Activated CD8-positive, alpha-beta memory T cell treated with anti-CD3 and anti-CD28 coated beads, Interleukin-2, amount 10 ng/mL, durations not matched to agents 7 days and 5 days (primary cell): ENCODE measurements around the gene CRIM1. TPM values are rescaled to one million over a fixed set of nuclear protein-coding genes. Genes with fewer than 3 reads are reported as not detected.

Source experiments
- ATAC-seq: fragments of 150-1000 bp; cut with Tn5 transposase; one replicate; pipeline ENCODE4 v1.10.0; 2021; ENCODE audit warnings: moderate library complexity
- CTCF ChIA-PET: fragments of 350-600 bp; sonication (Branson Sonifier 250); formaldehyde crosslinking; loops from one replicate; lab custom pipeline; 2021; ENCODE audit warnings: antibody characterized with exemption; lab: Charles Lee
- DNase-seq: peaks from one replicate; pipeline ENCODE4 v3.0.0-alpha.2; 2020
- H3K27ac Mint-ChIP-seq: one replicate; pipeline ENCODE4 v1.8.0; 2021; ENCODE audit warnings: mild to moderate bottlenecking, mixed read lengths
- H3K27me3 Mint-ChIP-seq: one replicate; pipeline ENCODE4 v1.8.0; 2021; ENCODE audit warnings: mixed read lengths
- H3K36me3 Mint-ChIP-seq: one replicate; pipeline ENCODE4 v1.8.0; 2021; ENCODE audit warnings: mild to moderate bottlenecking, mixed read lengths
- H3K4me1 Mint-ChIP-seq: one replicate; pipeline ENCODE4 v1.8.0; 2021; ENCODE audit warnings: mixed read lengths
- H3K4me3 Mint-ChIP-seq: one replicate; pipeline ENCODE4 v1.8.0; 2021; ENCODE audit warnings: mild to moderate bottlenecking, moderate library complexity, mixed read lengths
- H3K9me3 Mint-ChIP-seq: one replicate; pipeline ENCODE4 v1.8.0; 2022; ENCODE audit warnings: low read depth, mixed read lengths
- total RNA-seq, 2 experiments: library from RNA; stranded (reverse); gene quantifications; one replicate each; pipeline ENCODE4 v1.2.3, GENCODE V29; 2021

CRIM1 gene
- total RNA-seq, 2 experiments from 2014 or later = 12.6 to 17.6 TPM

GRCh38 chr2:36476411-36476810 lies 120.8 kb downstream of the CRIM1 start:
- H3K4me1 Mint-ChIP-seq = no peaks in the 10 kb centered on the region
- DNase-seq (no peak), ATAC-seq (no peak)
- H3K36me3 Mint-ChIP-seq = peaks cover 24% of the 10 kb centered on the region
- H3K27ac Mint-ChIP-seq = no peak overlapping the region
- no peak overlapping the region for H3K4me3 Mint-ChIP-seq
- H3K9me3 Mint-ChIP-seq = peaks cover 13% of the 10 kb centered on the region
- no peaks in the 10 kb centered on the region for H3K27me3 Mint-ChIP-seq
- CTCF ChIA-PET = no interaction called here

- Mint-ChIP-seq H3K36me3 (peaks cover 24% of the 10 kb centered on the region), H3K27ac (no peak overlapping the region), H3K9me3 (peaks cover 13% of the 10 kb centered on the region), H3K27me3 (no peaks in the 10 kb centered on the region), H3K4me1 (no peaks in the 10 kb centered on the region), H3K4me3 (no peak overlapping the region)
- no peak for ATAC-seq
- CTCF ChIA-PET = no interaction called here
- DNase-seq = no peak
Observed at GRCh38 chr2:36477315-36477714, 121.7 kb downstream of the CRIM1 start.

- ATAC-seq (no peak), DNase-seq (no peak)
- Mint-ChIP-seq H3K4me1 (no peaks in the 10 kb centered on the region), H3K4me3 (no peak overlapping the region), H3K36me3 (peaks cover 24% of the 10 kb centered on the region), H3K9me3 (peaks cover 13% of the 10 kb centered on the region), H3K27me3 (no peaks in the 10 kb centered on the region), H3K27ac (no peak overlapping the region)
- CTCF ChIA-PET = no interaction called here
Observed at GRCh38 chr2:36477746-36478145, 122.2 kb downstream of the CRIM1 start.

GRCh38 chr2:36478332-36478738 lies 122.8 kb downstream of the CRIM1 start:
- Mint-ChIP-seq H3K36me3 (peaks cover 24% of the 10 kb centered on the region), H3K27ac (no peak overlapping the region), H3K9me3 (peaks cover 11% of the 10 kb centered on the region), H3K4me1 (no peaks in the 10 kb centered on the region), H3K27me3 (no peaks in the 10 kb centered on the region), H3K4me3 (no peak overlapping the region)
- CTCF ChIA-PET = no interaction called here
- ATAC-seq = no peak
- DNase-seq = no peak

- Mint-ChIP-seq H3K4me3 (no peak overlapping the region), H3K27ac (no peak overlapping the region), H3K36me3 (peaks cover 23% of the 10 kb centered on the region), H3K27me3 (no peaks in the 10 kb centered on the region), H3K4me1 (no peaks in the 10 kb centered on the region), H3K9me3 (peaks cover 11% of the 10 kb centered on the region)
- ATAC-seq = no peak
- DNase-seq = no peak
- CTCF ChIA-PET = no interaction called here
Observed at GRCh38 chr2:36478999-36479398, 123.4 kb downstream of the CRIM1 start.

GRCh38 chr2:36479406-36479805 lies 123.8 kb downstream of the CRIM1 start:
- Mint-ChIP-seq H3K9me3 (peaks cover 14% of the 10 kb centered on the region), H3K27ac (no peak overlapping the region), H3K4me3 (no peak overlapping the region), H3K4me1 (no peaks in the 10 kb centered on the region), H3K27me3 (no peaks in the 10 kb centered on the region), H3K36me3 (peaks cover 23% of the 10 kb centered on the region)
- CTCF ChIA-PET = no interaction called here
- ATAC-seq (no peak), DNase-seq (no peak)

- Mint-ChIP-seq H3K27me3 (no peaks in the 10 kb centered on the region), H3K4me1 (no peaks in the 10 kb centered on the region), H3K4me3 (no peak overlapping the region), H3K27ac (no peak overlapping the region), H3K36me3 (peaks cover 20% of the 10 kb centered on the region), H3K9me3 (peaks cover 14% of the 10 kb centered on the region)
- CTCF ChIA-PET = no interaction called here
- DNase-seq (no peak), ATAC-seq (no peak)
Observed at GRCh38 chr2:36480028-36480427, 124.5 kb downstream of the CRIM1 start.

GRCh38 chr2:36480636-36481035 lies 125.1 kb downstream of the CRIM1 start:
- no peaks in the 10 kb centered on the region for H3K4me1 Mint-ChIP-seq
- H3K36me3 Mint-ChIP-seq = peaks cover 15% of the 10 kb centered on the region
- no peak overlapping the region for H3K4me3 Mint-ChIP-seq
- CTCF ChIA-PET = no interaction called here
- no peak for DNase-seq
- H3K9me3 Mint-ChIP-seq = peaks cover 10% of the 10 kb centered on the region
- ATAC-seq = no peak
- H3K27me3 Mint-ChIP-seq = no peaks in the 10 kb centered on the region
- no peak overlapping the region for H3K27ac Mint-ChIP-seq

- Mint-ChIP-seq H3K4me3 (no peak overlapping the region), H3K9me3 (peaks cover 3% of the 10 kb centered on the region), H3K27ac (no peak overlapping the region), H3K4me1 (no peaks in the 10 kb centered on the region), H3K27me3 (no peaks in the 10 kb centered on the region), H3K36me3 (peaks cover 9% of the 10 kb centered on the region)
- ATAC-seq (no peak), DNase-seq (no peak)
- CTCF ChIA-PET = no interaction called here
Observed at GRCh38 chr2:36481709-36482108, 126.1 kb downstream of the CRIM1 start.

GRCh38 chr2:36482576-36483214 lies 127.1 kb downstream of the CRIM1 start:
- peaks cover 3% of the 10 kb centered on the region for H3K9me3 Mint-ChIP-seq

GRCh38 chr2:36483290-36483689 lies 127.7 kb downstream of the CRIM1 start:
- CTCF ChIA-PET = no interaction called here
- Mint-ChIP-seq H3K36me3 (peaks cover 2% of the 10 kb centered on the region), H3K27ac (no peak overlapping the region), H3K9me3 (peaks cover 3% of the 10 kb centered on the region), H3K4me3 (no peak overlapping the region), H3K4me1 (no peaks in the 10 kb centered on the region), H3K27me3 (no peaks in the 10 kb centered on the region)
- ATAC-seq (no peak), DNase-seq (no peak)

More at GRCh38 chr2:36482576-36483214, 127.1 kb downstream of the CRIM1 start:
- CTCF ChIA-PET = no interaction called here
- DNase-seq (no peak), ATAC-seq (no peak)
- Mint-ChIP-seq H3K27ac (no peak overlapping the region), H3K36me3 (peaks cover 3% of the 10 kb centered on the region), H3K4me1 (no peaks in the 10 kb centered on the region), H3K4me3 (no peak overlapping the region), H3K27me3 (no peaks in the 10 kb centered on the region)

- CTCF ChIA-PET = no interaction called here
- no peak overlapping the region for H3K27ac Mint-ChIP-seq
- no peak overlapping the region for H3K4me3 Mint-ChIP-seq
- peaks cover 3% of the 10 kb centered on the region for H3K9me3 Mint-ChIP-seq
- no peaks in the 10 kb centered on the region for H3K4me1 Mint-ChIP-seq
- H3K27me3 Mint-ChIP-seq = no peaks in the 10 kb centered on the region
- DNase-seq (no peak), ATAC-seq (no peak)
- no peaks in the 10 kb centered on the region for H3K36me3 Mint-ChIP-seq
Observed at GRCh38 chr2:36484454-36484853, 128.9 kb downstream of the CRIM1 start.

- H3K4me3 Mint-ChIP-seq = no peak overlapping the region
- CTCF ChIA-PET = no interaction called here
Observed at GRCh38 chr2:36485521-36485920, 129.9 kb downstream of the CRIM1 start.

GRCh38 chr2:36486521-36487044 lies 131.0 kb downstream of the CRIM1 start:
- Mint-ChIP-seq H3K4me1 (no peaks in the 10 kb centered on the region), H3K4me3 (no peak overlapping the region), H3K27me3 (no peaks in the 10 kb centered on the region), H3K36me3 (no peaks in the 10 kb centered on the region), H3K27ac (no peak overlapping the region), H3K9me3 (peaks cover 3% of the 10 kb centered on the region)
- ATAC-seq (no peak), DNase-seq (no peak)
- CTCF ChIA-PET = no interaction called here

More at GRCh38 chr2:36485521-36485920, 129.9 kb downstream of the CRIM1 start:
- Mint-ChIP-seq H3K36me3 (no peaks in the 10 kb centered on the region), H3K27me3 (no peaks in the 10 kb centered on the region), H3K27ac (no peak overlapping the region), H3K9me3 (peaks cover 3% of the 10 kb centered on the region), H3K4me1 (no peaks in the 10 kb centered on the region)
- no peak for ATAC-seq
- no peak for DNase-seq
